Measurements from ENCODE around the gene EGFR.
A peak's percentile ranks its signal among the peaks of the same experiment; 100 is the strongest.

EGFR gene

DNA sequence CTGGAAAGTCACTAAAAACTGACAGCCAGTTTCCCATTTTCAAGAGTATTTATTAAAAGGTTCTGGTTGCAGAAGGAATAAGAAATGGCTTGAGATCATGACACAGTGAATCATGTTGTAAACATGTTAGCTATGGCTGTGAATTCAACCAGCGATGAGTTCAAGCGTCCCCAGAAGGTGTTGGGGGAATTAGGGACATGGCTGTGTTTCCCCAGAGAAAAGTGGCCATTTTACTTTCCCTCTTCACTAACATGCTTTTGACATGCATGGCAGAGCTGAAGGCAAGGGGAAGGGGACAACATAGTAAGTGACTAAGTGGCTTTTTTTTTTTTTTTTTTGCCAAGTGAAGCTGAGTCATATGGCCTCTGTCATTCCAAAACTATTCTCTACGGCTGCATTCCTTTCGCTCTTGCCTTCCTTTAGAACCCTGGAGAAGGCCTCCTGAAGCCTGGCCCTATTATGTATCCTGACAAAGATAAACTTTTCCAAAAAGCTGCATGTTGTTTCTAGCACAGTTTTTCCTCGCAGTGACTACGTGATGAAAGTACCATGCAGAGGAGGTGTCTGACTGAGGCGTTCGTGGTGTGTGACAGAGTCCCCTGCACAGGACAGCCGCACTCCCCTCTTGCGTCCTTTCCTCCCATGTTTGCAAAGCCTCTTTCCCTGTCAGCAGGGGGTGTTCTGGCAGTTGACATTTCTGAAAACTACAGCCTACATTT, 46.9 kb downstream of the EGFR start:
- DNase-seq: no peak

GRCh38 chr7:55066524-55066923, 47.7 kb downstream of the EGFR start:
- no peak for DNase-seq

GRCh38 chr7:55066938-55067337, 48.1 kb downstream of the EGFR start:
- DNase-seq: no peak

- no peak for DNase-seq
These were observed 48.9 kb downstream of the EGFR start for GRCh38 chr7:55067748-55068147.

DNA sequence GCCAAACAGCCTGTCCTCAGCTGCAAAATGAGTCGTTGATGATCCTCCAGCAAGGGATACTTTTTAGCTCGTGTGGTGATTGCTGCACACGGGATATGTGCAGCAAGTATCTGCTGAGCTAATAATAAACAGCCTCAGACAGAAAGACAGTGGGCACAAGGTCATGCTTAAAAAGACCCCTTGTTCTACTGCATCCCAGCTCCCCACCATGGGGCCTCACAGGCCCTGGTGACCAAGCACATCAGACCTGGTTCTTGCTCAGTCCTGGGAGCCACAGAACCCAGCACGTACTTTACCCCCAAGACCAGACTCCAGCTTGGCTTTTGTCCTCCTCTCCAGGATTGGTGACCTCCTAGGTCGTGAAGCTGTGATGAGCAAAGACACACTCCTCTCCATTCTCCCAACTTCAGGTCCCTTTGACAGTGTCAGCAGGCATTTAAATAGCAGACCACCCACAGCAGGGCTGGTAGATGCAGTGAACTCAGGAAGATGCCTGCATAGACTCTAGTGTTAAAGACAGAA, 50.5 kb downstream of the EGFR start:
- no peak for DNase-seq

DNA sequence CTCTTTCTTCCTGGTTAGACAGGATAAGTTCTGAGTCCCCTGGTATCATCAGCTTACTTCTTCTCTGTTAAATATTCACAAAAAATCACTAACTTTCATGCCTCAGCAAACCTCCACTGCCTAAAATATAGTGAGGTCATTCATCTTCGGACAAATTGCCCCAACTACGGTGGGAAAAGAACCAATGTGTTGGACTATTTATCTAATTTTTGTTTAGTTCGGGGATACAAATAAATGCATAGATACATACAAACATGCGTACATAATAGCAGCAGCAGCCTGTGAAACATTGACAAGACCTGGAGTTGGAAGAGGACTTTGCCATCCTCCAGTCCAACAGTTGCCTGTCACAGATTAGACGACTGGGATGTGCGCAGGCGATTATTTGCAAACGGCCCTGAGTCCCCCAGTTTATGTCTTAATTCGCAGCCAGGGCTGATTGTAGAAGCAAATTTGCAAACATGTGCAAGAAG, 51.5 kb downstream of the EGFR start:
- DNase-seq: no peak

- DNase-seq: no peak
These were observed 52.0 kb downstream of the EGFR start for GRCh38 chr7:55070854-55071253.

DNA sequence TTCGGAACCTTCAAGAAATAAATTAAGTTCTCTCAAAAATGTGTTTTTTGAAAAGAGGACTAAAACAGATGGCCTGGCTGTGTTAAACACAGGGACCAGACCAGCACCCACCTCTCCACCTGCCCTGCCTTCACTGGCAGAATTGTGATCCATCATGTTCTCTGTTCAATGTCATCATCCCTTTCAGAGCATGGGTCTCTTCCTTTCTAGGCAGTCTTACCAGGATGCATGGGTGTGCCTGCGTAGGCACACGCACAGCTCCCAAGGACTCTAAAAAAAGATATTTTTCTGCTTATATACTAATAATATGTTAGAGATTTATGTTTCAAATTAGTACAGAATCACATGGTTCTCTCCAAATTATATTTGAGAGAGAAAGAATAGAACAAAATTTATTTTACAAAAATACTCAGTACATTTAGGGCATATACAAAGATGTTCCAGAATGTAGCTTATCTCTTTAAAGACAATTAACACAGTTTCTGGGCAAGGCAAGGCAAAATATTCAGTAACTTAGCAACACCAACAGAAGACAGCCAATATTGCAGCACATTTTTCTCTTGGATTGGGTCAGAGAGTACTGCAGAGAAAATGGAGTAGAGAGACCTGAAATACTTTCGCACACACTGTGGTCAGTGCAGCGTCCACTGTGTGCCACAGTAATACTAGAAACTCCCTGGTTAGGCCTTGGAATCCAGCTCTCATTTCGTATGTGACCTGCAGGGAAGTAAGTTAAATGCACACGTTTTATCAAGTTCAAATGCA, 52.8 kb downstream of the EGFR start:
- DNase-seq: no peak

GRCh38 chr7:55072251-55072650, 53.4 kb downstream of the EGFR start:
- no peak for DNase-seq

GRCh38 chr7:55073051-55073511, 54.3 kb downstream of the EGFR start:
- no peak for DNase-seq

DNA sequence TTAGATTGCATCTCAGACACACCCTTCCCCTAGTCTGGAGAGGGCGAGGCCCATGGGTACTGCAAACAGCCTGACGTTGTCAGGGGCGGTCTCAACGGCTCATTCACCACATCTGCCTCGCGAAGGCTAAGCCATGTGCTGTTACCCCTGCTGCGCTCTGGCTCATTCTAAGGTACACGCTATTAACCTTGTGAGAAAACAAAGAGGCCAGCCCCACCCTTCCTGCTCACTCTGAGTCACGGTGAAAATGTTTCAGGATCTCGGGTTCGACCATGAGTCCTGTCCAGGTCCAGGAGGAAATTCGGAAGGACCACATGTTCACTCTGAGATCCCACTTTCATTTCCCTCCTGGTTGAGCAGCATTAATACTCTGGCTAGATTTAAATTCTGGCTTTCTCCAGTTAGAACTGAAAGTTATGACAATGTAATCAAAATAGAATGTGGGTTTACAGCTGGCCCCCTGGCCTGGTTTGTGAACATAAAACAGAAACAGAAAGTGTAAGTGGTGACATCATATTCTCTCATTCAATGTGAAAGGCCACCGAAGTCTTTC, 55.2 kb downstream of the EGFR start:
- DNase-seq: no peak

GRCh38 chr7:55075464-55076021, 56.7 kb downstream of the EGFR start:
- no peak for DNase-seq

- no peak for DNase-seq
These were observed 59.0 kb downstream of the EGFR start for GRCh38 chr7:55077561-55078410.

- DNase-seq: no peak
These were observed 59.9 kb downstream of the EGFR start for GRCh38 chr7:55078465-55079372.

DNA sequence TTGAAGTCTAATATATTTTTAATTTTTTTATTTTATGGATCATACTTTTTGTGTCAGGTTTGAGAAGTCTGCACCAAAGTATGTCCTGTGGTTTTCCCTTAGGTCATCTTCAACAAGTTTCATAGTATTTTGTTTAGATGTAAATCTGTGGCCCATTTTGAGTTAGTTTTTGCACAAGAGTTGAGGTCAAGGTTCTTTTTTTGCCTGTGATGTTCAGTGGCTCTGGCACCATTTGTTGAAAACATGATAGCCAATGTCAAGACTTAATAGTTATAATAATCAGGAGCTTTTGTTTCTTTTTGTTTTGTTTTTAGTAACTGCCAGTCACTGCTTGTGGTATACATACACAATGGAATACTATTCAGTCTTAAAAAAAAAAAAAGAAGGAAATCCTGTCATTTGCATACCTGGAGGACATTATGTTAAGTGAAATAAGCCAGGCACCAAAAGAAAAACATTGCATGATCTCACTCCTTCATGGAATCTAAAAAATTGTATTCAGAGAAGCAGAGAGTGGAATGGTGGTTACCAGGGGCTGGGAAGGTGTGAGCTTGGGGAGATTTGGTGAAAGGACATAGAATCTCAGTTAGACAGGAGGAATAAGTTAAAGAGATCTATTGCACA, 61.3 kb downstream of the EGFR start:
- DNase-seq: no peak

DNA sequence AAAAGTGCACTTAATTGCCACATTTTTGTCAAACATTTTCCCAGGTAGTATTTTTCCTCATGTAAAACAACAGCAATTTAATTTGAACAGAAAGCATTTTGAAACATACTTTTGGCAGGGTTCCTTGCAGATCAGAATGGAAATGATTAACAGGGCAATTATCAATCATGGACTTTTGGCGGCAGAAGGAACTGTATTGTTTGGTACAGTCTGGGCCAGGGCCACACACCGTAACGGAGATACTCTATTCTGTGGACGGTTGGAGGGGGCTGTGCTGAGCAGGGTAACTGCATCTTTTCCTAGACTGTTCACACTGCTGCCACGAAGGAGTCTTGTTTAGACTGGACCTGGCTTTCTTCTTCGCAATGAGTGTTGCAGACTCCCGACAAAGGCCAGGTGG, 62.3 kb downstream of the EGFR start:
- peak; percentile 86 for DNase-seq

DNA sequence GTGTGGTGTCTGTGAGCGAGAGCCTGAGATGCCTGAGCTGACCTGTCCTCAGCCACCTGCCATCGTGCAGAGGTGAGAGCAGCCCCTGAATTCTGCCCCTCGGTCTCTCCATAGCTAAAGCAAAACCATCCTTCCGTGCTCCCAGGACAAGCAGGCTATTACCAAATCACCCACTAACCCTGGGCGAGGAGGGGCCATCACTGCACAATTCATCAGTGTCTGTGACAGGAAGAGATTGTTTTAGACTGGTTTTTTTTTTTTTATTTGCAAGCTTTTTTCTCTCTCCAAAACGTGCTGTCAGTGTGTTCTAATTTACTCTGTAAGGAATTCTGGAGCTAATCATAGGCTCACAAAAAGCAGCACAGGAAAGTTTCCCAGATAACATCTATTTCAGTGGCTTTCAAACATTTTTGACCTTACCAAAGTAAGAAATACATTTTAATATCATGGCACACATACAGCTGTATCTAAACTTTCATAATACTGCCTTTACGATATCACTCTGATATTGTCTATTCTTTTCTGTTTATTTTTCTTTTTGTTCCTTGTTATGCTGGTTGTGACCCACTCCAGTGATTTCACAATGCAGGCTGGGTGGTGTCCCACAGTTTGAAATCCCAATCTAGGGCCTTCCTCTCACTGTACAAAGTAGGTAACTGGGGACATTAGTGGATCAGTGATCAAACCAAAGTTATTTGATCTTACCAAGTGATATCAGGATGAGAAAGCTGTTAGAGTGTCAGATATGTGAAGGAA, 62.8 kb downstream of the EGFR start:
- DNase-seq: no peak

GRCh38 chr7:55082228-55082603, 63.4 kb downstream of the EGFR start:
- no peak for DNase-seq

DNA sequence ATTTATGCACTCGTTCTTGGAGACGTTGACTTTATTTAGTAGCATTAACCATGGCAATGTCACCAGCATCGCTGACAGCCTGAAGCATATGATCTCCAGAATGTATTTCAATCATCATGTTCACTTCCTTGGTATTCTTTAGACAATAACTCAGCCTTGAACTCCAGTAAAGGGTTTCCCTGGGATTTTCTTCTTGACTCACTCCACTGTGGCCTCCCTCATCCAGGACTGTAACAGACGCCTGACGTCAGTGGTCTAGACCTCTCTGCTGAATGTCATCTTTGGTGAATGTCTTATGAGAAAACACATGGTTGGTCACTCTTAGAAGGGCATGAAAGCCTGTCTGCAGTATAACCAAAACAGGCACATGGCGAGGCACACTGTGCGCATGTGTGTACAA, 64.4 kb downstream of the EGFR start:
- DNase-seq: no peak

- DNase-seq: no peak
These were observed 65.5 kb downstream of the EGFR start for GRCh38 chr7:55084307-55084706.
